ENCODE data around the gene ABHD8.
"Not testable (repeated sequence)": the region's sequence is repeated elsewhere in the genome, so short reads cannot be mapped to it uniquely, and the experiment has no call there.

Gene ABHD8

DNA sequence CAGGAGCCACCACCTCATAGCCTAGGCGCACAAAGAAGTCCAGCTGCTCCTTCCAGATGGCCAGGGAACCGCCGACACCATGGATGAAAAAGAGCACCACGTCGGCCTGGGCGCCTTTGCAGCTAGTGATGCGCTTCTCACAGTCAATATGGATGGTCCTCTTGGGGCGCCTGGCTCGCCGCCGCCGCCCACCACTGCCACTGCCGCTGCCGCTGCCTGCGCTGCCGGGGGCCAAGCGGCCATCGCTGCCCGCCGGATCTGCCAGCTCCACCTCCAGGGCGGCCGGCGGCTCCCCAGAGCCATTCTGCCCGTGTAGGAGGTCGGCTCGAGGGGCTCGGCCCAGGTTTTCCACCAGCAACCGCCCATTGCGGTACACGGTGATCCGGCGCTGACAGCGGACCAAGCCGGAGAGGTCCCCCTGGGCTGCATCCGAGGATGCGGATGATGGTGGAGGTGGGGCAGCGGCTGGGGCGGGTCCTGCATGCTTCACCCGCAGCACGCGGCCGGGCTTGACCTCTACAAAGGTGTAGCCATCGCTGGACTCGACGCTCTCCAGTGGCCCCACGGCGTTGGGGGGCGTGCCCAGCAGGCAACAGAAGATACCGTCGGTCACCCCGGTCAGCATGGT lies 2.1 kb downstream of the ABHD8 start:
- no peak overlapping the region for H3K27ac ChIP-seq
- TF ChIP-seq, protein P1, sequence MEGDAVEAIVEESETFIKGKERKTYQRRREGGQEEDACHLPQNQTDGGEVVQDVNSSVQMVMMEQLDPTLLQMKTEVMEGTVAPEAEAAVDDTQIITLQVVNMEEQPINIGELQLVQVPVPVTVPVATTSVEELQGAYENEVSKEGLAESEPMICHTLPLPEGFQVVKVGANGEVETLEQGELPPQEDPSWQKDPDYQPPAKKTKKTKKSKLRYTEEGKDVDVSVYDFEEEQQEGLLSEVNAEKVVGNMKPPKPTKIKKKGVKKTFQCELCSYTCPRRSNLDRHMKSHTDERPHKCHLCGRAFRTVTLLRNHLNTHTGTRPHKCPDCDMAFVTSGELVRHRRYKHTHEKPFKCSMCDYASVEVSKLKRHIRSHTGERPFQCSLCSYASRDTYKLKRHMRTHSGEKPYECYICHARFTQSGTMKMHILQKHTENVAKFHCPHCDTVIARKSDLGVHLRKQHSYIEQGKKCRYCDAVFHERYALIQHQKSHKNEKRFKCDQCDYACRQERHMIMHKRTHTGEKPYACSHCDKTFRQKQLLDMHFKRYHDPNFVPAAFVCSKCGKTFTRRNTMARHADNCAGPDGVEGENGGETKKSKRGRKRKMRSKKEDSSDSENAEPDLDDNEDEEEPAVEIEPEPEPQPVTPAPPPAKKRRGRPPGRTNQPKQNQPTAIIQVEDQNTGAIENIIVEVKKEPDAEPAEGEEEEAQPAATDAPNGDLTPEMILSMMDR (IDR thresholded peaks at IDR 0.05), result no peak
- no peak for TF ChIP-seq ZFX (IDR thresholded peaks at IDR 0.05; ENCODE audit: borderline replicate concordance)

GRCh38 chr19:17296976-17297375 lies 6.2 kb downstream of the ABHD8 start:
- TF ChIP-seq ZFX (IDR thresholded peaks at IDR 0.05; ENCODE audit: borderline replicate concordance), result no peak
- TF ChIP-seq, protein P1 (IDR thresholded peaks at IDR 0.05), result no peak
- H3K27ac ChIP-seq, result no peak overlapping the region

GRCh38 chr19:17296273-17296672 lies 7.0 kb downstream of the ABHD8 start:
- TF ChIP-seq, protein P1 (IDR thresholded peaks at IDR 0.05), result peak; percentile 16; the same call in 1 of the 2 replicates
- TF ChIP-seq ZFX (IDR thresholded peaks at IDR 0.05; ENCODE audit: borderline replicate concordance), result no peak
- H3K27ac ChIP-seq, result peak overlapping the region; percentile 4; the same call in 1 of the 2 replicates

GRCh38 chr19:17295551-17295950 lies 7.7 kb downstream of the ABHD8 start:
- H3K27ac ChIP-seq, result not testable (repeated sequence)

GRCh38 chr19:17294051-17294891 lies 9.0 kb downstream of the ABHD8 start:
- TF ChIP-seq ZFX (IDR thresholded peaks at IDR 0.05; ENCODE audit: borderline replicate concordance), result no peak
- TF ChIP-seq, protein P1 (IDR thresholded peaks at IDR 0.05), result no peak
- peak overlapping the region; percentile 88 for H3K27ac ChIP-seq

DNA sequence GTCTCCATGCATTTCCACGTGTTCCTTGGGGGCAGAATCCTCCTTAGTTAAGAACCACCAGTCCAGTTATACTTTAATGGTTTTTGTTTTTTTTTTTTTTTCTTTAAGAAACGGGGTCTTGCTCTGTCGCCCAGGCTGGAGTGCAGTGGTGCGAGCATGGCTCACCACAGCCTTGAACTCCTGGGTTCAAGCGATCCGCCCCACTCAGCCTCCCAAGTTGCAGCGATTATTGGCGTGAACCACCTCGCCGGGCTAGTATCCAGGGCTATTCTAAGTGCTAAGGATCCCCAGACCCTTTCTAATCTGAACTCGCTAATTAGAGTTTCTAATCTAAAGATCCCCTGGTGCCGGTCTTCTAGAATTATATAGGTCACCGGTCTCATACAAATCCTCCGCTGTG lies 9.6 kb downstream of the ABHD8 start:
- H3K27ac ChIP-seq, result peak overlapping the region; percentile 88
- TF ChIP-seq ZFX (IDR thresholded peaks at IDR 0.05; ENCODE audit: borderline replicate concordance), result no peak
- TF ChIP-seq, protein P1 (IDR thresholded peaks at IDR 0.05), result no peak

DNA sequence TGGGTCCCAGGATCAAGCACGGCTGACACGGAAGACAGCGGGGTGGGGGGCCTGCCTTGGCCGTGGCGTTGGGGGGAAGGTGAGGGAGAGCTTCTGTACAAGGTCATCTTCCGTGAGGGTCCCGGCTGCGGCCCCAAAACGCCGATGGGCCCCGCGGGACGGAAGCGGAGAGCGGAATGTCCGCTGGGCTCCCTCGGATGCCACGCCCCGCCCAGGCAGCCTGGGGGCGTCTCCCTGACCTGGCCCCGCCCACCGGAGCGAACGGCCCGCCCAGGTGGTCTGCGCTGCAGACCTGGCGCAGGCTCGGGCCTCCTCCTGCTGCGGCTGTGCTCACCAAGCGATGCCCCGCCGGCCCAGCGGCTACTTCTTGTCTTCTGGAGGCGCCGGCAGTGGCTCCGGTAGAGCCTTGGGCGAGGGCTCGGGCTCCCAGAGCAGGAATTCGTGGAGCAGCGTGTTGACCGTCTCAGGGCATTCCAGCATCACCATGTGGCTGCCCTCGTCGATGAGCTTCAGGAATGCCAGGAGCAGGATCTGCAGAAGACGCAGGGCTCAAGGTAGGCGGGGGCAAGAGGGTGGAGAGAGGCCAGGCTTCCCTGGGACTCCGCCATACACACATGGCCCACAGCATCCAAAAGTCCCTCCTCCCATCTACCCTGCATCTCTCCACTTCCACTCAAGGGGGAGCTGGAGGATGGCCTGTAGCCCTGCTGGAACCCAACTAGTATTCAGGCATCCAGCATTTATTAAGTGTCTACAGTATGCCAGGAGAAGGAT lies 10.7 kb downstream of the ABHD8 start:
- peak overlapping the region; percentile 88 for H3K27ac ChIP-seq
- TF ChIP-seq, protein P1 (IDR thresholded peaks at IDR 0.05), result peak; percentile 83
- TF ChIP-seq ZFX (IDR thresholded peaks at IDR 0.05; ENCODE audit: borderline replicate concordance), result no peak

All from 22Rv1 (cell line).